IPS-15b (cell line): ENCODE results near the gene U2SURP.
"Not testable (repeated sequence)": the region's sequence is repeated elsewhere in the genome, so short reads cannot be mapped to it uniquely, and the experiment has no call there.

Experiments used
- H3K27me3 ChIP-seq: one replicate; pipeline ENCODE4 v1.6.1; 2013; ENCODE audit warnings: low read length; ENCODE audit not compliant: control insufficient read depth, insufficient read depth
- H3K36me3 ChIP-seq: one replicate; pipeline ENCODE4 v1.6.1; 2013; ENCODE audit warnings: low read length; ENCODE audit not compliant: control insufficient read depth, insufficient read depth
- H3K4me1 ChIP-seq: one replicate; pipeline ENCODE4 v1.6.1; 2013; ENCODE audit warnings: mild to moderate bottlenecking, low read length; ENCODE audit not compliant: control insufficient read depth, insufficient read depth
- H3K4me3 ChIP-seq: one replicate; pipeline ENCODE4 v1.5.1; 2013; ENCODE audit warnings: low read depth, low read length
- H3K9ac ChIP-seq: one replicate; pipeline ENCODE4 v1.6.1; 2013; ENCODE audit warnings: low read depth, mild to moderate bottlenecking, low read length
- H3K9me3 ChIP-seq: one replicate; pipeline ENCODE4 v1.6.1; 2013; ENCODE audit warnings: mild to moderate bottlenecking, low read length; ENCODE audit not compliant: control insufficient read depth, insufficient read depth

U2SURP gene

GRCh38 chr3:143064777-143065176, 63.4 kb downstream of the U2SURP start:
- Histone ChIP-seq H3K4me3 (no peak overlapping the region), H3K4me1 (peaks cover 12% of the 10 kb centered on the region), H3K9ac (no peak overlapping the region), H3K36me3 (no peaks in the 10 kb centered on the region), H3K27me3 (no peaks in the 10 kb centered on the region), H3K9me3 (no peaks in the 10 kb centered on the region)

- H3K9me3 ChIP-seq, result no peaks in the 10 kb centered on the region
- no peaks in the 10 kb centered on the region for H3K27me3 ChIP-seq
- peaks cover 12% of the 10 kb centered on the region for H3K4me1 ChIP-seq
- H3K36me3 ChIP-seq, result no peaks in the 10 kb centered on the region
- H3K9ac ChIP-seq, result no peak overlapping the region
- no peak overlapping the region for H3K4me3 ChIP-seq
These were observed 64.0 kb downstream of the U2SURP start for GRCh38 chr3:143065364-143065763.

- Histone ChIP-seq H3K36me3 (no peaks in the 10 kb centered on the region), H3K9me3 (no peaks in the 10 kb centered on the region), H3K27me3 (no peaks in the 10 kb centered on the region), H3K4me3 (no peak overlapping the region), H3K9ac (no peak overlapping the region), H3K4me1 (peaks cover 17% of the 10 kb centered on the region)
These were observed 64.7 kb downstream of the U2SURP start for GRCh38 chr3:143066033-143066432.

- no peaks in the 10 kb centered on the region for H3K27me3 ChIP-seq
- no peaks in the 10 kb centered on the region for H3K36me3 ChIP-seq
- no peaks in the 10 kb centered on the region for H3K9me3 ChIP-seq
- H3K4me3 ChIP-seq, result no peak overlapping the region
- no peak overlapping the region for H3K9ac ChIP-seq
- H3K4me1 ChIP-seq, result peaks cover 19% of the 10 kb centered on the region
These were observed 65.8 kb downstream of the U2SURP start for GRCh38 chr3:143067201-143067600.

GRCh38 chr3:143068059-143068458, 66.7 kb downstream of the U2SURP start:
- Histone ChIP-seq H3K9me3 (no peaks in the 10 kb centered on the region), H3K36me3 (no peaks in the 10 kb centered on the region), H3K4me3 (no peak overlapping the region), H3K4me1 (peaks cover 19% of the 10 kb centered on the region), H3K27me3 (no peaks in the 10 kb centered on the region), H3K9ac (no peak overlapping the region)

GRCh38 chr3:143070977-143071551, 69.7 kb downstream of the U2SURP start:
- H3K4me1 ChIP-seq, result peaks cover 19% of the 10 kb centered on the region
- H3K9ac ChIP-seq, result no peak overlapping the region
- H3K4me3 ChIP-seq, result no peak overlapping the region
- no peaks in the 10 kb centered on the region for H3K27me3 ChIP-seq
- H3K36me3 ChIP-seq, result no peaks in the 10 kb centered on the region
- H3K9me3 ChIP-seq, result no peaks in the 10 kb centered on the region

- no peaks in the 10 kb centered on the region for H3K9me3 ChIP-seq
- H3K36me3 ChIP-seq, result no peaks in the 10 kb centered on the region
- H3K4me1 ChIP-seq, result peaks cover 19% of the 10 kb centered on the region
- no peak overlapping the region for H3K4me3 ChIP-seq
- no peak overlapping the region for H3K9ac ChIP-seq
- no peaks in the 10 kb centered on the region for H3K27me3 ChIP-seq
These were observed 70.4 kb downstream of the U2SURP start for GRCh38 chr3:143071776-143072175.

GRCh38 chr3:143072298-143073020, 71.1 kb downstream of the U2SURP start:
- H3K27me3 ChIP-seq, H3K36me3 ChIP-seq, H3K9me3 ChIP-seq, H3K4me3 ChIP-seq, H3K9ac ChIP-seq: not testable (repeated sequence)
- H3K4me1 ChIP-seq, result peaks cover 19% of the 10 kb centered on the region

GRCh38 chr3:143073541-143073940, 72.2 kb downstream of the U2SURP start:
- H3K9me3 ChIP-seq, H3K4me3 ChIP-seq, H3K36me3 ChIP-seq, H3K9ac ChIP-seq, H3K4me1 ChIP-seq, H3K27me3 ChIP-seq: not testable (repeated sequence)

GRCh38 chr3:143073983-143074382, 72.6 kb downstream of the U2SURP start:
- not testable (repeated sequence) for H3K4me3 ChIP-seq, H3K9me3 ChIP-seq, H3K36me3 ChIP-seq, H3K27me3 ChIP-seq, H3K4me1 ChIP-seq, H3K9ac ChIP-seq

GRCh38 chr3:143078883-143079282, 77.5 kb downstream of the U2SURP start:
- Histone ChIP-seq H3K4me1 (no peaks in the 10 kb centered on the region), H3K36me3 (no peaks in the 10 kb centered on the region), H3K27me3 (no peaks in the 10 kb centered on the region), H3K9ac (no peak overlapping the region), H3K9me3 (no peaks in the 10 kb centered on the region), H3K4me3 (no peak overlapping the region)

- H3K9me3 ChIP-seq, result peaks cover 1% of the 10 kb centered on the region
- H3K9ac ChIP-seq, result no peak overlapping the region
- no peaks in the 10 kb centered on the region for H3K27me3 ChIP-seq
- H3K4me1 ChIP-seq, result no peaks in the 10 kb centered on the region
- no peaks in the 10 kb centered on the region for H3K36me3 ChIP-seq
- no peak overlapping the region for H3K4me3 ChIP-seq
These were observed 78.8 kb downstream of the U2SURP start for GRCh38 chr3:143080196-143080595.
